Natural killer cell (primary cell): ENCODE data around the gene RNF157. TPM values are rescaled to one million over a fixed set of nuclear protein-coding genes. Genes with fewer than 3 reads are reported as not detected.

Experiments
- ATAC-seq, 3 donors: fragments of 150-1000 bp in 2 of 3; fragments of 200-7000 bp in 1 of 3; cut with Tn5 transposase; 1 replicate in 1 of 3; 2 replicates in 2 of 3; pipeline ENCODE4 v1.10.0; 2021; ENCODE audit warnings: mild to moderate bottlenecking in 2 of 3, moderate library complexity in 2 of 3
- DNase-seq, 2 donors: peaks; one replicate each; pipeline versions ENCODE4 v3.0.0 to v3.0.0-alpha.2; 2013 to 2021; ENCODE audit warnings: mixed read lengths in 1 of 2
- H3K27ac ChIP-seq: one replicate; pipeline ENCODE4 v1.5.1; 2013; ENCODE audit warnings: mild to moderate bottlenecking, low read length
- H3K27me3 ChIP-seq: one replicate; pipeline ENCODE4 v1.6.1; 2013; ENCODE audit warnings: low read length; ENCODE audit not compliant: control insufficient read depth, insufficient read depth
- H3K36me3 ChIP-seq: one replicate; pipeline ENCODE4 v1.6.1; 2013; ENCODE audit warnings: low read length; ENCODE audit not compliant: control insufficient read depth, insufficient read depth
- H3K4me1 ChIP-seq: one replicate; pipeline ENCODE4 v1.6.1; 2013; ENCODE audit warnings: low read length; ENCODE audit not compliant: control insufficient read depth, insufficient read depth
- H3K4me3 ChIP-seq: one replicate; pipeline ENCODE4 v1.5.1; 2013; ENCODE audit warnings: low read length
- H3K9me3 ChIP-seq: one replicate; pipeline ENCODE4 v1.6.1; 2013; ENCODE audit warnings: low read length; ENCODE audit not compliant: control insufficient read depth, insufficient read depth
- H3K27ac Mint-ChIP-seq, 2 donors: one replicate each; pipeline ENCODE4 v1.8.0; 2022; ENCODE audit warnings: mild to moderate bottlenecking in 2 of 2, mixed read lengths in 2 of 2, moderate library complexity in 1 of 2
- H3K27me3 Mint-ChIP-seq, 2 donors: one replicate each; pipeline ENCODE4 v1.8.0; 2022; ENCODE audit warnings: low read depth in 2 of 2, mixed read lengths in 2 of 2
- H3K36me3 Mint-ChIP-seq: one replicate; pipeline ENCODE4 v1.8.0; 2022; ENCODE audit warnings: mixed read lengths
- H3K4me1 Mint-ChIP-seq, 2 donors: one replicate each; pipeline ENCODE4 v1.8.0; 2022; ENCODE audit warnings: mixed read lengths in 2 of 2
- H3K4me3 Mint-ChIP-seq: one replicate; pipeline ENCODE4 v1.8.0; 2022; ENCODE audit warnings: mild to moderate bottlenecking, moderate library complexity, mixed read lengths
- H3K9me3 Mint-ChIP-seq, 2 donors: one replicate each; pipeline ENCODE4 v1.8.0; 2022; ENCODE audit warnings: mixed read lengths in 2 of 2
- CTCF ChIP-seq: fragments of 200-600 bp; IDR thresholded peaks from one replicate; pipeline ENCODE4 v1.8.0; 2022; ENCODE audit warnings: antibody characterized with exemption
- WGBS: methylation state at CpG from one replicate; pipeline ENCODE4 v1.1.7; 2013; ENCODE audit warnings: missing lambda C conversion rate; ENCODE audit not compliant: insufficient coverage; 5-methylcytosine and 5-hydroxymethylcytosine counted together
- intact Hi-C: fragments of 100-400 bp; cut with micrococcal nuclease; formaldehyde crosslinking; loops from one replicate; pipeline ENCODE4 v1.14.2; 2022
- total RNA-seq, 4 donors: library from RNA; stranded (reverse); fragments of 120-200 nt in 1 of 4; gene quantifications; one replicate each; pipeline versions ENCODE4 v1.2.3 to v1.2.4, GENCODE V29; 2013 to 2022

Gene RNF157
- total RNA-seq, 3 donors from 2014 or later (not counting 1 experiment from before 2014, with no cell fraction given) = 4.9 to 9.1 (median 8.5) TPM

- Mint-ChIP-seq H3K4me3 (no peak overlapping the region), H3K4me1 (no peaks in the 10 kb centered on the region), H3K27ac (no peak overlapping the region), H3K9me3 (no peaks in the 10 kb centered on the region), H3K27me3 (no peaks in the 10 kb centered on the region), H3K36me3 (no peaks in the 10 kb centered on the region)
- no peaks in the 10 kb centered on the region for H3K9me3 ChIP-seq
- H3K27me3 ChIP-seq = no peaks in the 10 kb centered on the region
- intact Hi-C loops = no loop called here
- DNase-seq (no peak), ATAC-seq (no peak)
- no peak for TF ChIP-seq CTCF
- H3K4me3 ChIP-seq = no peak overlapping the region
- no peaks in the 10 kb centered on the region for H3K4me1 ChIP-seq
- H3K27ac ChIP-seq = no peak overlapping the region
- H3K36me3 ChIP-seq = no peaks in the 10 kb centered on the region
- WGBS = 92% methylated on average over 8 of the region's 8 CpGs
Observed at GRCh38 chr17:76156662-76156991, 83.7 kb downstream of the RNF157 start.

- no peaks in the 10 kb centered on the region for H3K27me3 ChIP-seq
- H3K4me3 Mint-ChIP-seq = no peak overlapping the region
- no peak overlapping the region for H3K27ac ChIP-seq
- H3K9me3 Mint-ChIP-seq = no peaks in the 10 kb centered on the region
- ATAC-seq (no peak), DNase-seq (no peak)
- no peak for TF ChIP-seq CTCF
- H3K27ac Mint-ChIP-seq = no peak overlapping the region
- no peaks in the 10 kb centered on the region for H3K4me1 ChIP-seq
- no peaks in the 10 kb centered on the region for H3K36me3 ChIP-seq
- intact Hi-C loops = no loop called here
- no peaks in the 10 kb centered on the region for H3K4me1 Mint-ChIP-seq
- 92% methylated on average over 13 of the region's 13 CpGs for WGBS
- no peaks in the 10 kb centered on the region for H3K9me3 ChIP-seq
- H3K4me3 ChIP-seq = no peak overlapping the region
- H3K27me3 Mint-ChIP-seq = no peaks in the 10 kb centered on the region
- H3K36me3 Mint-ChIP-seq = no peaks in the 10 kb centered on the region
Observed at GRCh38 chr17:76155988-76156661, 84.2 kb downstream of the RNF157 start.

- Mint-ChIP-seq H3K4me1 (no peaks in the 10 kb centered on the region), H3K27ac (no peak overlapping the region), H3K9me3 (no peaks in the 10 kb centered on the region), H3K4me3 (no peak overlapping the region), H3K27me3 (no peaks in the 10 kb centered on the region), H3K36me3 (no peaks in the 10 kb centered on the region)
- H3K9me3 ChIP-seq = no peaks in the 10 kb centered on the region
- no peaks in the 10 kb centered on the region for H3K27me3 ChIP-seq
- TF ChIP-seq CTCF = no peak
- ATAC-seq (no peak), DNase-seq (peak in 1 of 2 donors; percentile 10)
- 94% methylated on average over 10 of the region's 10 CpGs for WGBS
- intact Hi-C loops = no loop called here
- no peaks in the 10 kb centered on the region for H3K4me1 ChIP-seq
- H3K27ac ChIP-seq = no peak overlapping the region
- no peak overlapping the region for H3K4me3 ChIP-seq
- H3K36me3 ChIP-seq = no peaks in the 10 kb centered on the region
Observed at GRCh38 chr17:76154936-76155845, 85.1 kb downstream of the RNF157 start.
